Astrocyte of the cerebellum (primary cell): Measurements from ENCODE around the gene SLC4A4.

Experiments
- DNase-seq: peaks from one replicate; pipeline ENCODE4 v3.0.0-alpha.2; 2011; ENCODE audit warnings: low read depth
- H3K4me3 ChIP-seq: 2 replicates; pipeline ENCODE4 v1.5.1; 2011; ENCODE audit warnings: mild to moderate bottlenecking, low read depth, low read length, moderate library complexity
- in situ Hi-C: cut with HindIII; loops from 2 replicates; pipeline ENCODE4 v1.10.0; 2017; ENCODE audit warnings: low sequenced_read_pairs
- TF ChIP-seq, protein P1 (sequence below): IDR thresholded peaks from 2 replicates; pipeline ENCODE4 v1.5.1; 2012; ENCODE audit warnings: low read length, low read depth, moderate library complexity, mild to moderate bottlenecking; ENCODE audit errors: missing control alignments

Gene SLC4A4

DNA sequence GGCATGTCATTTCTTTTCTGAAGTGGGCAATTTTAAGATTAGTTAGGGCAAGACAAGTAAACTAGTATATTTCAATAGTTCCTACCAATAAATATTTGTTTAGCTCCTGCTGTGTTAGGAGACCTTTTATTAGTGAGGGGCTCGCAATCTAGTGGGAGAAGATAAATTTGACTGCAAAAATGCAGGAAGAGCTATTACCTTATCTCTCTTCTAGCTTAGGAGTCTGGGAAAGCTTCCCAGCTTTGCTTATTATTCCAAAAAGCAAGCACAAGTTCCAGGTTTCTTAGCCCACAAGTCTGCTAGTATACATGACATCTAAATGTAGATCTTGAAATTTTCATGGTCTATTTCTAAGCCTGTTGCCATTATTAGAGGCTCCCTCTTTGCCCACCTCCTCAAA is 254.0 kb downstream of the SLC4A4 start:
- in situ Hi-C loops: loop anchor here (5.0 kb wide), 1 partner anchor 75 kb away; no protein-coding TSS in a partner anchor
- H3K4me3 ChIP-seq: no peak overlapping the region
- TF ChIP-seq, protein P1, sequence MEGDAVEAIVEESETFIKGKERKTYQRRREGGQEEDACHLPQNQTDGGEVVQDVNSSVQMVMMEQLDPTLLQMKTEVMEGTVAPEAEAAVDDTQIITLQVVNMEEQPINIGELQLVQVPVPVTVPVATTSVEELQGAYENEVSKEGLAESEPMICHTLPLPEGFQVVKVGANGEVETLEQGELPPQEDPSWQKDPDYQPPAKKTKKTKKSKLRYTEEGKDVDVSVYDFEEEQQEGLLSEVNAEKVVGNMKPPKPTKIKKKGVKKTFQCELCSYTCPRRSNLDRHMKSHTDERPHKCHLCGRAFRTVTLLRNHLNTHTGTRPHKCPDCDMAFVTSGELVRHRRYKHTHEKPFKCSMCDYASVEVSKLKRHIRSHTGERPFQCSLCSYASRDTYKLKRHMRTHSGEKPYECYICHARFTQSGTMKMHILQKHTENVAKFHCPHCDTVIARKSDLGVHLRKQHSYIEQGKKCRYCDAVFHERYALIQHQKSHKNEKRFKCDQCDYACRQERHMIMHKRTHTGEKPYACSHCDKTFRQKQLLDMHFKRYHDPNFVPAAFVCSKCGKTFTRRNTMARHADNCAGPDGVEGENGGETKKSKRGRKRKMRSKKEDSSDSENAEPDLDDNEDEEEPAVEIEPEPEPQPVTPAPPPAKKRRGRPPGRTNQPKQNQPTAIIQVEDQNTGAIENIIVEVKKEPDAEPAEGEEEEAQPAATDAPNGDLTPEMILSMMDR: no peak
- DNase-seq: no peak

DNA sequence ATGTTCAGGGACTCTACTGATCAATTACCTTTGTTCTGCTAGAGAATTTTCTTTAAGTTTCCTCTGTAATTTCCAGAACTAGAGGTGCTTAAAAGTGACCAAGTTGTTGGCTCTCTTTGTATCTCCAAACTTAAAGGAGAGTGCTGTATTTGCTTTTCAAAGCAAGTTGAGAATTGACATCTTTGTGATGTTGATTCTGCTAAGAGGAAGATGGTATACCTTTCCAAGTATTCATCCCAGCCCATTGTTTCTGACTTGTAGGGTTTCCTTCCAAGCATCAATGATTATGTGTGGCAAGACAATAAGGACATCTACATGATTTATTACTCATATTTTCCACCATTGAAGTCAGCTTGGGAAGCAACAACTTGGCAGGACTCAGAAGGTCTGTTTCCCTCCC is 254.5 kb downstream of the SLC4A4 start:
- TF ChIP-seq, protein P1: no peak
- in situ Hi-C loops: loop anchor here (5.0 kb wide), 1 partner anchor 74 kb away; no protein-coding TSS in a partner anchor
- no peak for DNase-seq
- H3K4me3 ChIP-seq: no peak overlapping the region

DNA sequence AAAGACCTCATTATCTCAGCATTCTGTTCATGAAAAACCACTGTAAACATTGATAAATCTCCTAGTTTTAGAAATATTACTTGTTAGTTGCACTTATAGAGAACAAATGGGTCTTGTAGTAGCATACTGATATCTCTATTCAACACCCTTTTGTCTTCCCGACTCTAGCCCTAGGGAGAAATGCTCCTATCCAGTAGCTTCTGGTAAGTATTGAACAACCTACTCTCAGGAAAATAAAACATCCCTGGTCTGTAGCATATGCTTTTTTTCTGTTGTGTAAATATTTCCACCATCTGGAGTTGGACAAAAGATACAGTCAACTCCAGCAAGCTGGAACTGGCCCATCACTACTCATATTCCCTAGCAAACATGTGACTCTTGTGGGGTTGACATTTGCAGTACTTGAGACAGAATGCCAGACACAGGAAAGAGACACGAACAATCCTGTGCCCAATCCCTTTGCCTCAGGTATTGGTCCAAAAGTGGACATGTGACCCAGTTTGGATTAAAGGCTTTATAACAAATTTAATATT is 256.8 kb downstream of the SLC4A4 start:
- in situ Hi-C loops: no loop called here
- TF ChIP-seq, protein P1: no peak
- no peak overlapping the region for H3K4me3 ChIP-seq
- no peak for DNase-seq

DNA sequence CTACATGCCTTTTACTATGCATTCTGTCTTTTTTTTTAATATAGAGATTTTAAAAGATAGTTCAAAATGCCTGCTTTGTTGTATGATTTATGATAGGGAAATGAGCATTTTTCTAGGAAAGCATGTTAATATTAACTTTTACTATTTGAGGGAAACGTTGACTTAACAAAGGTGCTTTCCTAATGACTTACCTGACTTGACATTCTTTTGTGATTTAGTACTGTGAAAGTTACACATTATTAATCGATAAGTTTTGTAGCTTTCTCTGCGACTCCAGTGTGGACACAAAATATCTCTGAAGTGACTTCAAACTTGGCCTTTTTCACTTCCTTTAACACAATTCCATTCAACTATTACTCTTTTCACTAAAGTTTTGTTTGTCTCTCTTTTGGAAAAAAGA is 260.8 kb downstream of the SLC4A4 start:
- no peak for DNase-seq
- in situ Hi-C loops: no loop called here
- H3K4me3 ChIP-seq: no peak overlapping the region
- TF ChIP-seq, protein P1: no peak

DNA sequence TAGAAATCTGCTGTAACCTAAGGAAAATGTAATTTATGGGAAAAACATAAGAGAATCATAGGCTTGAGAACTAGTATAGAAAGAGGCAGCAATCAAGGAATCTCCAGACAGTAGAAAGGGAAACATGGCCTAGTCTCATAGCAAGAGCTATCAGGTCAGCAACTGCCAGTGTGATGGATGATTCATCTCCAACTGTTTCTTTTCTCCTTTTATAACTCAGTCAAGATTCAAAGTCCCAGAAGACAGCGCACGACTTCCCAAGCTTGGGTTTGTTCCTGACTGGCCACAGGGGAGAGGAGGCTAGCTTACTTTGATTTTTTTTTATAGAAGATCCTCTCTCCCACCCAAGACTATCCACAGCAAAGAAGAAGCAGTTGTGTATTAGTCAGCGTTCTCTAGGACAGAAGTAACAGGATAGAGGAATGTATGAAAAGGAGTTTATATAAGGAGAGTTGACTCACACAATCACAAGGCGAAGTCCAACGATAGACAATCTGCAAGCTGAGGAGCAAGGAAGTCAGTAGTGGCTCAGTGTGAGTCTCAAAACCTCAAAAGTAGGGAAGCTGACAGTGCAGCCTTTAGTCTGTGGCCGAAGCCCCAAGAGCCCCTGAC is 263.6 kb downstream of the SLC4A4 start:
- peak; percentile 12 for DNase-seq
- in situ Hi-C loops: no loop called here
- H3K4me3 ChIP-seq: no peak overlapping the region
- TF ChIP-seq, protein P1: no peak

DNA sequence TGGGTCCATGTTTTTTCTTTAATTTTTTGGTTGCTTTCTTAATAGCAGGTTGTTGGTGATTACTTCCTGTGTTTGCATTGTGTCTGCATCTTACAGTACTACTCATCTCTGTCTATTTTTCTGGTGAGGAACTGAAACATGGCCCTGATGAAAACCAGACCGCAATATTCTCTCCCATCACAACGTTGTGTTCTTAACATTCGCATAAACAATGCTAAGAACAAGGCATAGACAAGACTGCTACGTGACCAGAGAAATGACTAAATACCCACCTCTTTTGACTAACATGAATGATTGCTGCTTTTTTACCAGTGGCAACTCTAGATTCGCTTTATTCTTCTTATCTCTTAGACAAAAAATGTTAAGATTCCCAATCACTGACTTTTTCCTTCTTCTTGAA is 266.0 kb downstream of the SLC4A4 start:
- TF ChIP-seq, protein P1: no peak
- no peak for DNase-seq
- no peak overlapping the region for H3K4me3 ChIP-seq
- in situ Hi-C loops: no loop called here
